GM12873 (cell line): ENCODE data around the gene ACBD6.

ENCODE experiments used
- TF ChIP-seq, protein P1 (sequence below): IDR thresholded peaks from 2 replicates; pipeline ENCODE4 v1.5.1; 2012; ENCODE audit warnings: low read depth, mild to moderate bottlenecking, moderate library complexity, low read length, control low read depth; ENCODE audit not compliant: insufficient read depth; ENCODE audit errors: missing control alignments

ACBD6 gene

GRCh38 chr1:180278194-180278515 is 224.2 kb downstream of the ACBD6 start:
- TF ChIP-seq, protein P1, sequence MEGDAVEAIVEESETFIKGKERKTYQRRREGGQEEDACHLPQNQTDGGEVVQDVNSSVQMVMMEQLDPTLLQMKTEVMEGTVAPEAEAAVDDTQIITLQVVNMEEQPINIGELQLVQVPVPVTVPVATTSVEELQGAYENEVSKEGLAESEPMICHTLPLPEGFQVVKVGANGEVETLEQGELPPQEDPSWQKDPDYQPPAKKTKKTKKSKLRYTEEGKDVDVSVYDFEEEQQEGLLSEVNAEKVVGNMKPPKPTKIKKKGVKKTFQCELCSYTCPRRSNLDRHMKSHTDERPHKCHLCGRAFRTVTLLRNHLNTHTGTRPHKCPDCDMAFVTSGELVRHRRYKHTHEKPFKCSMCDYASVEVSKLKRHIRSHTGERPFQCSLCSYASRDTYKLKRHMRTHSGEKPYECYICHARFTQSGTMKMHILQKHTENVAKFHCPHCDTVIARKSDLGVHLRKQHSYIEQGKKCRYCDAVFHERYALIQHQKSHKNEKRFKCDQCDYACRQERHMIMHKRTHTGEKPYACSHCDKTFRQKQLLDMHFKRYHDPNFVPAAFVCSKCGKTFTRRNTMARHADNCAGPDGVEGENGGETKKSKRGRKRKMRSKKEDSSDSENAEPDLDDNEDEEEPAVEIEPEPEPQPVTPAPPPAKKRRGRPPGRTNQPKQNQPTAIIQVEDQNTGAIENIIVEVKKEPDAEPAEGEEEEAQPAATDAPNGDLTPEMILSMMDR, result no peak

- TF ChIP-seq, protein P1, result no peak
Observed at GRCh38 chr1:180277476-180278193, 224.7 kb downstream of the ACBD6 start.

DNA sequence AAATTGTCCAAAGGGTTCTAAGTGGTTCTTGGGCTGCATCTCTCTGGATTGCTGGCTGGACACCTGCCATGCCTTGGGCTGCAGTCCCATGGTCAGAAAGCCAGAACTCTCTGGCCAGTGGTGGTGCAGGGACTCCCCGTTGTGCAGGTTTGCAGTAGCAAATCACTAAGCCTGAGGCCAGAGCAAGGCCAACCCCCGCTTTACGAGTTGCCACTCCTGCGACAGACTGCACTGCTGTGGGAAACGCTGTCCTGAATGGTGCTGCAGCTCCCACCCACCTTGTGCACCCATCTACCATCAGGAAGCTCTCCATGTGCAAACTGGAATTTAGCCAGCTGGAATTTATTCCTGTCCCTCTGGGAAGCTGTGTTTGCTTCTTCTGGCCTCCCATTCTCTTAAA is 226.7 kb downstream of the ACBD6 start:
- TF ChIP-seq, protein P1, result no peak

DNA sequence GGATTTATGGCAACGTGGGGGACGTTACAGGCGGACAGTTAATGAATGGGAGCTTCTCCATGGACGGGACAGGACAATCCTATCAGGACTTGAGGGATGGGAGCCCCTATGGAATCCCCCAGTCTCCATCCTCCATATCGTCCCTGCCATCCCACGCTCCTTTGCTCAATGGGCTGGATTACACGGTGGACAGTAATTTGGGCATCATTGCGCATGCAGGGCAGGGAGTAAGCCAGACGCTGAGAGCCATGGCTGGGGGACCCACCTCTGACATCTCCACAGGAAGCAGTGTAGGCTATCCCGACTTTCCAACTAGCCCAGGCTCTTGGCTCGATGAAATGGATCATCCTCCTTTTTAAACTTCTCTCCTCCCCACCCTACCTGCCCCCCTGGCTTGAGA is 228.2 kb downstream of the ACBD6 start:
- TF ChIP-seq, protein P1, result no peak

DNA sequence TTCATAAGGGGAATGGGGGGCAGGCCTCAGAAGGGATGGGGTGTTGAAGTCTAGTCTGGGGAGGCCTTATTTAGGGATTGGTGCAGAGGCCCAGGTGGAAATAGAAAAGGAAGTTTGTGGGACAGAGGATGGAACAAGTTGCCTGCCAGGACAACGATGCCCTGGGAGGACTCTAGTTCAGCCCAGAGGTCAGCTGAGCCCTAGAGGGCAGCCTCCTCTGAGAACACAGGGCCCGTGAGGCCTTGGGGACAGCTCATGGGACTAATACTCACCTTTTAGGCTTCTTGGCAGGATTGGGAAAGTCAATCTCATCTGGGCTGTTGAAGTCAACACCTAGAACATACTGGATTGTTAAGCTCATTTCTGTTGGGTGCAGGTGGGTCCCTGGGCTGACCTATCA is 229.3 kb downstream of the ACBD6 start:
- TF ChIP-seq, protein P1, result no peak

DNA sequence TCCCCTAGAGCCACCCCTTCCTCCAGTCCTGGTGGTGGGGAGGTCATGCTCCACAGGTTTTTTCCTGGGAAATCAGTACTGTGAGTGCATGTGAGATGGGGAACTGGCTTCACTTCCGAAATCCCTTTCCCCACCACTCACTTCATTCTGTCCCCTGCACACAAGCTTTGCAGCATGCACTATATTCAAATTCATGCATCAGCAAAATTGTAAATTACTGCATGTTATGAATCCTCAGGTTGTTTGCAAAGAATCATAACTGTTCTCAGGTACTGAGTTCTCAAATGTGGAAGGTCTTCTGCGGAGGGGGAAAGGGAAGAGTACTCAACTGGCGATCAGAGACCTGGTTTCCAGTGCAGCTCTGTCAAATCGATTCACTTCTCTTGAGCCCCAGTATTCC is 230.0 kb downstream of the ACBD6 start:
- TF ChIP-seq, protein P1, result no peak

DNA sequence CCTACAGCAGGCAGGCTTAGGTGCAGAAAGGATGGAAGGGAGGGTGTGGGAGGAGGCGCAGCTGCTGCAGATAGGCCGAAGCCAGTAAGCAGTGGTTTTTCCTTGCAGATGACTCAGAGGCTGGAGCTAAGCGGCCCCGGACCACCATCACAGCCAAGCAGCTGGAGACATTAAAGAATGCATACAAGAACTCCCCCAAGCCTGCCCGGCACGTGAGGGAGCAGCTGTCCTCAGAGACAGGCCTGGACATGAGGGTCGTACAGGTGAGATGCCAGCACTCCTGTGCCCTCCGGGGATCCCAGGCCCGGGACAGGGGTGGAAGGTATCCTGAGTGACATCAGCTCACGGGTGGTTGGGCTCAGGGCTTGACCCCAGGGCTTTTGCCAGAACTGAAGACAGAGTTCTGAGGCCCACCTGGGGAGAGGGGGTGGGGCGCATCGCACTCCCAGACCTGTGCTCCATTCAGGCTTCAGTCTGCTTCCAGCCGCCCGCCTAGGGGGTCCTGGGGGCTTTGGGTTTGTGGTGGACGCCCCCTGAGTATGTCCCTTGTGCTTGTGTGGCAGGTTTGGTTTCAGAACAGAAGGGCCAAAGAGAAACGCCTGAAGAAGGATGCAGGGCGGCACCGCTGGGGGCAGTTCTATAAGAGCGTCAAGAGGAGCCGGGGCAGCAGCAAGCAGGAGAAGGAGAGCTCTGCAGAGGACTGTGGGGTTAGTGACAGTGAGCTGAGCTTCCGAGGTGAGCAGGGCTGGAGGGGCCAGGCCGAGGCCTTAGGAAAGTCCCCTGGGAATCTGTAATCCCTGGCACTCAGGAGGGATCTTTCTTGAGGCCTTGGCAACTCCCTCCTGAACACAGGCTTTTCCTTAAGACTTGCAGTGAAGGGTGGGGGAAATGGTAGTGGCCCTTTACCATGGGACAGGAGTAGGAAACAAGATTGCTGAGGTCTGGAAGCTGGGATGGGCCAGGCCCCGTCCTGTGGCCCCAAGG is 230.8 kb downstream of the ACBD6 start:
- TF ChIP-seq, protein P1, result no peak
